GM21576 (cell line): Measurements from ENCODE around the gene PCDHA6.
"Not testable (repeated sequence)": the region's sequence is repeated elsewhere in the genome, so short reads cannot be mapped to it uniquely, and the experiment has no call there.

ENCODE experiments used
- ATAC-seq: cut with Tn5 transposase; IDR thresholded peaks from one replicate; pipeline ENCODE4 v1.9.1; 2021; ENCODE audit warnings: mild to moderate bottlenecking, moderate library complexity; ENCODE audit not compliant: unreplicated experiment

The PCDHA6 gene

GRCh38 chr5:140808889-140809291 lies 18.9 kb upstream of the PCDHA6 start:
- ATAC-seq, result no peak

DNA sequence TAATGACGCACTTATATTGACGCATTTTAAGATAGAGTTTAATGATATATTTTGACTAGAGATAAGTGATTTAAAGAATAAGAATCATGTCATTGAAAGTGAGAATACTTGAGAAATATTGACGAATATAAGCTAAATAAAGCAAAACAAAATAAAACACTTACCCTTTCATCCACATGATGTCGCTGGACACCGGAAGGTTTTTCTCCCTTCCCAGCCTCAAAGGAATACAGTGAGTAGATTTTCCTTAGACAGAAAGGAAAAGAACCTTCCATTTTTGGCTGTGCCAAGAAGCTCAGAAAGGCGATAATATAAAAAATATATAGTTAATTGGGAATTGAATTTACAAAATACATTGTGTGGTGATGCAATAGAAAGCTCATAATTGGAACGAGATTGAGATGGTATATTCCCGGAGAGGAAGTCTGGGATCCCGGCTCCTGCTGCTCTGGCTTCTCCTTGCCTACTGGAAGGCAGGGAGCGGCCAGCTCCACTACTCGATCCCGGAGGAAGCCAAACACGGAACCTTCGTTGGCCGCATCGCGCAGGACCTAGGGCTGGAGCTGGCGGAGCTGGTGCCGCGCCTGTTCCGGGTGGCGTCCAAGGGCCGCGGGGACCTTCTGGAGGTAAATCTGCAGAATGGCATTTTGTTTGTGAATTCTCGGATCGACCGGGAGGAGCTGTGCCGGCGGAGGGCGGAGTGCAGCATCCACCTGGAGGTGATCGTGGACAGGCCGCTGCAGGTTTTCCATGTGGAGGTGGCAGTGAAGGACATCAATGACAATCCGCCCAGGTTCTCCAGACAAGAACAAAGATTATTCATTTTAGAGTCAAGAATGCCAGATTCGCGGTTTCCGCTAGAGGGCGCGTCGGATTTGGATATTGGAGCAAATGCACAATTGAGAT lies 6.1 kb upstream of the PCDHA6 start, which contains the start of gene PCDHA5:
Gene PCDHA5, plus strand, starts transcription at position 239 of the 906 bp plus-strand sequence.
- ATAC-seq, result no peak

DNA sequence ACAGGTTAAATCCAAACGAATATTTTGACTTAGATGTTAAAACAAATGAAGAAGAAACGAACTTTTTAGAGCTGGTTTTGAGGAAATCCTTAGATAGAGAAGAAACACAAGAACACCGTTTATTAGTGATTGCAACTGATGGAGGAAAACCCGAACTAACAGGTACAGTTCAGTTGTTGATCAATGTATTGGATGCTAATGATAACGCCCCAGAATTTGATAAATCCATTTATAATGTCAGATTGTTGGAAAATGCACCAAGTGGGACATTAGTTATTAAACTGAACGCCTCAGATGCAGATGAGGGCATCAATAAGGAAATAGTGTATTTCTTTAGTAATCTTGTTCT lies 5.5 kb upstream of the PCDHA6 start:
- ATAC-seq, result no peak

- not testable (repeated sequence) for ATAC-seq
Observed at GRCh38 chr5:140822969-140823368, 4.8 kb upstream of the PCDHA6 start.

- ATAC-seq, result no peak
Observed at GRCh38 chr5:140823475-140823874, 4.3 kb upstream of the PCDHA6 start.

- no peak for ATAC-seq
Observed at GRCh38 chr5:140828362-140828737, 590 bp downstream of the PCDHA6 start.

DNA sequence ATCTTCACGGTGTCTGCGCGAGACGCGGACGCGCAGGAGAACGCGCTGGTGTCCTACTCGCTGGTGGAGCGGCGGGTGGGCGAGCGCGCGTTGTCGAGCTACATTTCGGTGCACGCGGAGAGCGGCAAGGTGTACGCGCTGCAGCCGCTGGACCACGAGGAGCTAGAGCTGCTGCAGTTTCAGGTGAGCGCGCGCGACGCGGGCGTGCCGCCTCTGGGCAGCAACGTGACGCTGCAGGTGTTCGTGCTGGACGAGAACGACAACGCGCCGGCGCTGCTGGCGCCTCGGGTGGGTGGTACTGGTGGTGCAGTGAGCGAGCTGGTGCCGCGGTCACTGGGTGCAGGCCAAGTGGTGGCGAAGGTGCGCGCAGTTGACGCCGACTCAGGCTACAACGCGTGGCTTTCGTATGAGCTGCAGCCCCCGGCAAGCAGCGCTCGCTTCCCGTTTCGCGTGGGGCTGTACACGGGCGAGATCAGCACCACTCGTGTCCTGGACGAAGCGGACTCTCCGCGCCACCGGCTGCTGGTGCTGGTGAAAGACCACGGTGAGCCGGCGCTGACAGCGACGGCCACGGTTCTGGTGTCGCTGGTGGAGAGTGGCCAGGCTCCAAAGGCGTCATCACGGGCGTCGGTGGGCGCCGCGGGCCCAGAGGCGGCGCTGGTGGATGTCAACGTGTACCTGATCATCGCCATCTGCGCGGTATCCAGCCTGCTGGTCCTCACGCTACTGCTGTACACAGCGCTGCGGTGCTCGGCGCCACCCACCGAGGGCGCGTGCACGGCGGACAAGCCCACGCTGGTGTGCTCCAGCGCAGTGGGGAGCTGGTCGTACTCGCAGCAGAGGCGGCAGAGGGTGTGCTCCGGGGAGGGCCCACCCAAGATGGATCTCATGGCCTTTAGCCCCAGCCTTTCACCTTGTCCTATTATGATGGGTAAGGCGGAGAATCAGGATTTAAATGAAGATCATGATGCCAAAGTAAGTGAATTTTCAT lies 2.0 kb downstream of the PCDHA6 start:
- not testable (repeated sequence) for ATAC-seq

- no peak for ATAC-seq
Observed at GRCh38 chr5:140833993-140834392, 6.2 kb downstream of the PCDHA6 start, which contains the start of gene PCDHA7. Gene PCDHA7 (plus strand): TSS chr5:140834269. CDS start chr5:140834384, 115 bp downstream.

GRCh38 chr5:140834439-140835008 lies 6.8 kb downstream of the PCDHA6 start:
- not testable (repeated sequence) for ATAC-seq

DNA sequence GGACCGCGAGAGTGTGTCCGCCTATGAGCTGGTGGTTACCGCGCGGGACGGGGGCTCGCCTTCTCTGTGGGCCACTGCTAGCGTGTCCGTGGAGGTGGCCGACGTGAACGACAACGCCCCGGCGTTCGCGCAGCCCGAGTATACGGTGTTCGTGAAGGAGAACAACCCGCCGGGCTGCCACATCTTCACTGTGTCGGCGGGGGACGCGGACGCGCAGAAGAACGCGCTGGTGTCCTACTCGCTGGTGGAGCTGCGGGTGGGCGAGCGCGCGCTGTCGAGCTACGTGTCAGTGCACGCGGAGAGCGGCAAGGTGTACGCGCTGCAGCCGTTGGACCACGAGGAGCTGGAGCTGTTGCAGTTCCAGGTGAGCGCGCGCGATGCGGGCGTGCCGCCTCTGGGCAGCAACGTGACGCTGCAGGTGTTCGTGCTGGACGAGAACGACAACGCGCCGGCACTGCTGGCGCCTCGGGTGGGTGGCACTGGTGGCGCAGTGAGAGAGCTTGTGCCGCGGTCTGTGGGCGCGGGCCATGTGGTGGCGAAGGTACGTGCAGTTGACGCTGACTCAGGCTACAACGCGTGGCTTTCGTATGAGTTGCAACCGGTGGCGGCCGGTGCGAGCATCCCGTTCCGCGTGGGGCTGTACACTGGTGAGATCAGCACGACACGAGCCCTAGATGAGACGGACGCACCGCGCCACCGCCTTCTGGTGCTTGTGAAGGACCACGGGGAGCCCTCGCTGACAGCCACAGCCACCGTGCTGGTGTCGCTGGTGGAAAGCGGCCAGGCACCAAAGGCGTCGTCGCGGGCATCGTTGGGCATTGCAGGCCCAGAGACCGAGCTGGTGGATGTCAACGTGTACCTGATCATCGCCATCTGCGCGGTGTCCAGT lies 8.1 kb downstream of the PCDHA6 start:
- no peak for ATAC-seq

GRCh38 chr5:140840978-140841962 lies 13.5 kb downstream of the PCDHA6 start, which contains the start of gene PCDHA8:
Gene PCDHA8 (plus strand): TSS chr5:140841187. CDS start chr5:140841322, 135 bp downstream.
- no peak for ATAC-seq

- ATAC-seq, result no peak
Observed at GRCh38 chr5:140842798-140843733, 15.3 kb downstream of the PCDHA6 start.

GRCh38 chr5:140848139-140849102 lies 20.7 kb downstream of the PCDHA6 start, which contains the start of gene PCDHA9:
Gene PCDHA9 (plus strand): TSS chr5:140848382. CDS start chr5:140848496, 114 bp downstream.
- not testable (repeated sequence) for ATAC-seq

GRCh38 chr5:140849831-140850634 lies 22.3 kb downstream of the PCDHA6 start:
- not testable (repeated sequence) for ATAC-seq
